H1 (cell line): ENCODE results near the gene POLL. TPM values are rescaled to one million over a fixed set of nuclear protein-coding genes. Genes with fewer than 3 reads are reported as not detected.

Experiments
- RFX5 ChIP-seq: IDR thresholded peaks from 2 replicates; pipeline ENCODE4 v1.6.1; 2011; ENCODE audit warnings: low read depth, low read length, improper control_type of control experiment, borderline replicate concordance
- RXRA ChIP-seq: IDR thresholded peaks from 2 replicates; pipeline ENCODE4 v1.6.1; 2011; ENCODE audit warnings: low read depth, mild to moderate bottlenecking, low read length, moderate library complexity; ENCODE audit not compliant: insufficient read depth
- SUZ12 ChIP-seq: fragments of 200-600 bp; sonication (generic); IDR thresholded peaks from 2 replicates; pipeline ENCODE4 v1.6.1; 2012; ENCODE audit warnings: mild to moderate bottlenecking, inconsistent platforms, low read length, moderate library complexity, mixed read lengths
- polyA plus RNA-seq, 7 experiments: library from polyadenylated mRNA; depleted of rRNA in 3 of 7; stranded (reverse) in 5 of 7; unstranded in 2 of 7; fragments of >200 nt in 5 of 7; fragments of 200-250 nt in 2 of 7; gene quantifications; 1 replicate in 5 of 7; 2 replicates in 1 of 7; 4 replicates in 1 of 7; pipeline versions ENCODE4 v1.2.1 to v1.2.3, GENCODE V29; 2011 to 2013; ENCODE audit warnings: missing spikeins in 2 of 7, mixed read lengths in 2 of 7
- total RNA-seq: library from RNA; stranded (reverse); fragmentation: NEBNext Ultra II Directional; extraction: Animal tissue kit (Norgen Biotek cat#: 25700); gene quantifications from 2 replicates; pipeline ENCODE4 v1.2.1, GENCODE V29; 2021

POLL gene
- total and polyA plus RNA-seq, 2 of the 8 experiments (the other 6 are each of a cell fraction or from before 2014, with no cell fraction given), result 26.1 to 45.9 TPM

DNA sequence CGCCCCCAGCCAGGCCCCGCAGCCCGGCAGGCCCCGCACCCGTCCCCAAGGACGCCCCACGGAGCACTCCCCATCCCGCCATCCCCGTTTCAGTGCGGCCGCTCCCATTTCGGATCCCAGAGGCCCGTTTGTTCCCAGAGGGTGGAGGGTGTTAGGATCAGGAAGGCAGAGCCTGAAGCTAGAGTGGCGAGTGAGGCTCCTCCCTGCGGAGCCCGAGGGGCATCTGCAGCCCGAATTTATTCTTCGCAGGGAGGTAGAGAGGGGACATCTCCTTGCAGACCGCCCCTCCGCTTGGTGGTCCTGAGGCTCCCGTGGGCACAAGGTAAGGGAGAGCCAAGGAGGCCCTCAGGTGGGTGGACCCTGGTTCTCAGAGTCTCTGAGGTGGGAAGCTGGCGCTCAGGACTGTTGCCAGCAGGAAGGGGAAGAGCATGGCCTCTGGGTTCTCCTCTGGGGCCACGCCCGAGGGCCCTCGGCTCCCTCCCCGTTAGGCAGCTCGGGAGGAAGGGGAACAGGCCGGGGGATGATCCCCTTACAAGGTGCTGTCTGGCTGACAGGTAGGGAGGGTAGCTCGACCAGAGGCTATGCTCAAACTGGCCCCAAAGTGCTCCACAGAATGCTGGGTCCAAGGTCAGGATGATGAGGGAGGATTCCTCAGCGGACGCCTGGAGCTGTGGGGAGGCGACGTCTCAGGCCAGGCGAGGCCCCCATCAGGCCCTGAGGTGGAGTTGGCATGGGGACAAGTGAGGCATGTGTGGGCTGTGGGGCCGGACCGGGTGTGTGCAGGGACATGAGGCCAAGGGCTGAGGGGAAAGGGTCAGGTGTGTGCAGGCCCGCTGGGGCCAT is 17.4 kb downstream of the POLL start (continued):
- TF ChIP-seq RFX5 (no peak), SUZ12 (no peak), RXRA (no peak)
- TF ChIP-seq, all 59 proteins: peak for 3
